ENCODE data around the gene APC2.

- TF ChIP-seq, protein P1, sequence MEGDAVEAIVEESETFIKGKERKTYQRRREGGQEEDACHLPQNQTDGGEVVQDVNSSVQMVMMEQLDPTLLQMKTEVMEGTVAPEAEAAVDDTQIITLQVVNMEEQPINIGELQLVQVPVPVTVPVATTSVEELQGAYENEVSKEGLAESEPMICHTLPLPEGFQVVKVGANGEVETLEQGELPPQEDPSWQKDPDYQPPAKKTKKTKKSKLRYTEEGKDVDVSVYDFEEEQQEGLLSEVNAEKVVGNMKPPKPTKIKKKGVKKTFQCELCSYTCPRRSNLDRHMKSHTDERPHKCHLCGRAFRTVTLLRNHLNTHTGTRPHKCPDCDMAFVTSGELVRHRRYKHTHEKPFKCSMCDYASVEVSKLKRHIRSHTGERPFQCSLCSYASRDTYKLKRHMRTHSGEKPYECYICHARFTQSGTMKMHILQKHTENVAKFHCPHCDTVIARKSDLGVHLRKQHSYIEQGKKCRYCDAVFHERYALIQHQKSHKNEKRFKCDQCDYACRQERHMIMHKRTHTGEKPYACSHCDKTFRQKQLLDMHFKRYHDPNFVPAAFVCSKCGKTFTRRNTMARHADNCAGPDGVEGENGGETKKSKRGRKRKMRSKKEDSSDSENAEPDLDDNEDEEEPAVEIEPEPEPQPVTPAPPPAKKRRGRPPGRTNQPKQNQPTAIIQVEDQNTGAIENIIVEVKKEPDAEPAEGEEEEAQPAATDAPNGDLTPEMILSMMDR (IDR thresholded peaks at IDR 0.05; ENCODE audit: low read depth, low read length, poor library complexity, severe bottlenecking): no peak
- TF ChIP-seq EZH2phosphoT487 (IDR thresholded peaks at IDR 0.05; ENCODE audit: borderline replicate concordance, low read length): no peak
Observed at GRCh38 chr19:1460033-1460995, 10.4 kb downstream of the APC2 start.

All from DOHH2 (cell line).